Measurements from ENCODE around the gene PTPRQ.
A peak's percentile ranks its signal among the peaks of the same experiment; 100 is the strongest.
"Not testable (repeated sequence)": the region's sequence is repeated elsewhere in the genome, so short reads cannot be mapped to it uniquely, and the experiment has no call there.

Gene PTPRQ

DNA sequence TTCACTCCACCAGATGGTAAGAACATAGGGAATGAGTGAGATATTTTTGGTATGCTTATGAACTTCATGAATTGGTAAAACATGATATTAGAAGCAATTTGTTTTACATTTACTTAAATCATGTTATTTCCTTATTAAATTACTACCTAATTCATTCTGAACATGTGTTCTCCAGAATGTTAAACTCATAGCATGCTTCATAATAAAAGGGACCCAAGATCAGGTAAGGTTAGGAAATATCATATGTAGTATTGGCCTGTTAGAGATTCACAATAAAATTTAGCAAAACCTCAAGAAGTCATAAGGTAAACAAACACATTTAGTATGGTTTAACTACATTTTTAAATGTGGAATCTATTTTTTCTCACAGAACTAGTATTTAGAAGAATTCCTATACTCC, 28.2 kb downstream of the PTPRQ start:
- no peak for DNase-seq

DNA sequence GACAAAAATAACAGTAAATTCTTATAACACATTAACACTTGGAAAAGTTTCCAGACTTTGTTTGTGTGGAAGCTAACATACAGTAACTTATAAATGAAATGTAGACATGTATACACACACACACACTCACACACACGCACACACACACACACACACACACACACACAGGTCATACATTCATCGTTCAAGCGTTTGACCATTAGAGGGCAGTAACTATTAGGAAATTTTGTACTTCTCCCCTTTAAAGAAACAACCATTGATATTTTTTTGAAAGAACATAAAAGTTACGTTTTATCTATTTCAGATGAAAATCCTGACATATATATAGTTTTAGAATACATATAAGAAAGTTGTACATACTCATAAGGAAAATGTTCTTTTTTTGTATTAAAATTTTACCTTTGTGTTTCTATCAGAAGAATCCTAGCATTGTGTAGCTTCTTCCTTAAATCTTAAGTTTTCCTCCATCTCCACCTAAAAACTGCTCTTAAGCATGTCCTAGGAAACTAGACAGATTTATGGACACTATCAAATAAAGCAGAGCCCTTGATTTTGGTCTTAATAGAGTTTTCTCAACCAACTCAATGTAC, 29.0 kb downstream of the PTPRQ start:
- DNase-seq = peak; percentile 4

DNA sequence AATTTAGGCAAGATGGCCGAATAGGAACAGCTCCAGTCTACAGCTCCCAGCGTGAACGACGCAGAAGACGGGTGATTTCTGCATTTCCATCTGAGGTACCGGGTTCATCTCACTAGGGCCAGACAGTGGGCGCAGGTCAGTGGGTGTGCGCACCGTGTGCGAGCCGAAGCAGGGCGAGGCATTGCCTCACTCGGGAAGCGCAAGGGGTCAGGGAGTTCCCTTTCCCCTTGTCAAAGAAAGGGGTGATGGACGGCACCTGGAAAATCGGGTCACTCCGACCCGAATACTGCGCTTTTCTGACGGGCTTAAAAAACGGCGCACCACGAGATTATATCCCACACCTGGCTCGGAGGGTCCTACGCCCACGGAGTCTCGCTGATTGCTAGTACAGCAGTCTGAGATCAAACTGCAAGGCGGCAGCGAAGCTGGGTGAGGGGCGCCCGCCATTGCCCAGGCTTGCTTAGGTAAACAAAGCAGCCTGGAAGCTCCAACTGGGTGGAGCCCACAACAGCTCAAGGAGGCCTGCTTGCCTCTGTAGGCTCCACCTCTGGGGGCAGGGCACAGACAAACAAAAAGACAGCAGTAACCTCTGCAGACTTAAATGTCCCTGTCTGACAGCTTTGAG, 33.6 kb downstream of the PTPRQ start:
- not testable (repeated sequence) for DNase-seq

DNA sequence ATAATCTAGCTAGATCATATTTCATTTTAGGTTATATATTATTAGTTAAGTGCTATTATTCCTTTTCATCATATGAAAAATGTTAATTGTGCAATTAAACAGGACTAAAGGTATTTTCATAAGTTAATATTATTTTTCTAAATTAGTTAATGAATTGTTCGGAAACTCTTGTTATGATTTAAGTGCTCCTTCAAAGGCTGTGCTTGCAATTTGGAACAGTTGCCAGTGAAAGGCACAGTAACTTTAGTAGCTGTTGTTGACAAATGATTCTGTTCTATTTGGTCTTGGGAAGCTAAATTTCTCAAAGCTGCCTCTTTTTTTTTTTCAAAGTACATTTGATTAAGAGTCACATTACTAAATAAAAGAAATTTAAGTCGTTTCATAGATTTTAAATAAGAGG, 40.7 kb downstream of the PTPRQ start:
- DNase-seq = no peak

GRCh38 chr12:80485222-80485987, 41.4 kb downstream of the PTPRQ start:
- DNase-seq = no peak

DNA sequence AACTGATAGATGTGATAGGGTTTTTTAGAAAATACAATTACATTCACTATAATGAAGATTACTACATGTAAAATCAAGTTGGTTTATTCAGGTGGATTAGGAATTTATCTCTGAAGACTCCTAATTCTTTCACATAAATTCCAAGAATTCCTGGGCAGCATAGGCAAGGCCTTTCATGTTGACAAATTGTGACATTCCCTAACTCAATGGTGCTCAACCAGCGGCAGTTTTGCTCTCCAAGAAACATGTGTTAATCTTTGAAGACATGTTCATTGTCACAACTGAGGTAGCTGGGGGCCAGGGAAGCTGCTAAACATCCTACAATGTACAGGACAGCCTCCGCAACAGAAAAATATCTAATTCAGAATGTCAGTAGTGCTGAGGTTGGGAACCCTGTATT, 46.3 kb downstream of the PTPRQ start:
- no peak for DNase-seq

- DNase-seq = no peak
Observed at GRCh38 chr12:80491166-80491565, 47.1 kb downstream of the PTPRQ start.

- no peak for DNase-seq
Observed at GRCh38 chr12:80493466-80493865, 49.4 kb downstream of the PTPRQ start.

GRCh38 chr12:80494836-80495235, 50.8 kb downstream of the PTPRQ start:
- no peak for DNase-seq

DNA sequence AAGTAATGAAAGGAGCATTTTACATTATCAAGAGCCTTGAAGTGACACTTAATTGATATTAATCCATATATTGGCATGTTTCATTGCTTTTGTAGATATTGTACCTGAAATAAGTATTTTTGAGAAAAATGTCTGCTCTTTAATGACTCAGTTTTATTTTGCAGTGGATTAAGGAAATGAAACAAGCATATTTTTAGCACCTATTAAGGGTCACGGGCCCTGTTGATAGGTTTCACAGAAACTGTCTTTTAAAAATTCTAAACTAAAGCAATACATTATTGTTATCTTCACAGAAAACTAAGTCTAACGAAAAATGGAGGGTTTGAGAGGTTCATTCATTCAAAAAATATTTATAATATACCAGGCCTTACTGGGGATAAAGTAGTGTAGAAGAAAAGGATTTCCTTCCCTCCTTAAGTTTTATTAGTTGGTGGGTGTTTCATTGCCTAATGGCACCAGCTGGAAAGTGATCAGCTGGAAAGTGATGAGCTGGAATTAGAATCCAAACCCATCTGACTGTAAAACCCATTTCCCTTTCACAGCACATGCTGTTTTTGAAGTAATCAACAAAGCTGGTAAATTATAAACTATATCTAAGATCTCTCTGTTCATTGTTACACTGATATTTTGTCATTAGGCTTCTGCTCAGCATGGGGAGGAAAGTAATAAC, 54.2 kb downstream of the PTPRQ start:
- no peak for DNase-seq

DNA sequence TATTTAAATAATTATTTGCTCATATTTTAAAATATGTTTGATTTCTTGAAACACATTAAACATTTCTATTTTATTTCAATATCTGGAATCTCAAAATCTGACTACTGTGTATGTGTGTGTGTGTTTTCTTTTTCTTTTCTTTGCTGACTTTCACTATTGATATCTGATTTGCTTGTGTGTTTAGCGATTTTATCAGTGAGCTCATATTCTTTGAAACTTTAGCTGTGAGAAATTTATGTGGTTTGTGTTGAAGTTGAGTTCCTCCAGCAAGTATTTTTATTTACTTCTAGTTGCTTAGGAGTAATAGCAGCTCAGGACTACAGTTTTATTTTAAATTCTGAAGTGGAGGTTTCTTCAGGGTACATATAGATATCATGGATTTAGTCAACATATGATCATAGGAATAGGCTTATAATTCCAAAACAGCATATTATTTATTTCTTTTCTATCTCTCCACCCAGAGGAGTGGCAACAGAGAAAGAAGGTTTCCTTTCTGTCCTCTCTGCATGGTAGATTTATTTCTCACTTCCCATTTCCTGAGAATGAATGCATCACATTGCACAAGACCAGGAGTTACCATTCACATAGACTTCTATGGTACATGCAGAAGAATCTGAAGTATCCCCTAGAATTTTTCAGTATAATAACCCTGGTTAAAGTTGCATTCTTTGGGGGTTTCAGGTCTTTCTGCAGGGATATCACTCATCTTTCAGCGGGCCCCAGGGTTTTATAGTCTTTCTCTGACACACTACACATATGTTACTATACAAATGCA, 60.5 kb downstream of the PTPRQ start:
- DNase-seq = no peak

- no peak for DNase-seq
Observed at GRCh38 chr12:80509781-80510556, 65.9 kb downstream of the PTPRQ start.

DNA sequence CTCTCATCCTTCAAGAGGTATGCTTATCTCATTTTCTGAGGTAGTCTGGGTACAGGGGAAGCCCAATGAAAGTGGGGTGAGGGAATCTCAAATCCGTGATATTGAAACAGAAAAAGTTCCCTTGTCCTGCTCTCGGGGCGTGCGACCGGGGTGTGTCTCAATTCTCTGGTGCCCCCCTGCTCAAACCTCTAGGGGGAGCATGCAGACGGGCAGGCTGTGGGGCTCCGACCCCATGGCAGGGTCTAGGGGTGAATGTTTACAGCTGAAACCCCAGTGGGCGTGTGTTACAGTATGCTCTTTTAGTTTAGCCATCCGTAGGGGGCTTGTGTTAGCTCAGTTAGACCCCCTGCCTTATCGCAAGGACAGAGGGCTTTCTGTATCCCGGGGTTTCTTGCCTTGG, 68.7 kb downstream of the PTPRQ start:
- no peak for DNase-seq

DNA sequence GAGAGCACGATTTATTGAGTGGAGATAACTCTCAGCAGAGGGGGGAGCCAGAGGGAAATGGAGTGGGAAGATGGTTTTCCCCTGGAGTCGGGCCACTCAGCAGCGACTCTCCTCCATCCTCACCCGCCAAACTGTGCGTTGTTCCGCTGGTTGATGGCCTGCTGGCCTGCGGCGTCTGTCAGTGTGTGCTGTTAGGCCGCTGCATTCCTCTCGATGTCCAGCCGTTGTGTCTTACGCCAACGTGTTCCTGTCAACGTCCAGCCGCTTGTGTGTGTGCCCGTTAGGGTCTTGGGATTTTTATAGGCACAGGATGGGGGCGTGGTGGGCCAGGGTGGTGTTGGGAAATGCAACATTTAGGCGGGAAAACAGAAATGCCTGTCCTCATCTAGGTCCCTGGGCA, 69.2 kb downstream of the PTPRQ start:
- DNase-seq = no peak

DNA sequence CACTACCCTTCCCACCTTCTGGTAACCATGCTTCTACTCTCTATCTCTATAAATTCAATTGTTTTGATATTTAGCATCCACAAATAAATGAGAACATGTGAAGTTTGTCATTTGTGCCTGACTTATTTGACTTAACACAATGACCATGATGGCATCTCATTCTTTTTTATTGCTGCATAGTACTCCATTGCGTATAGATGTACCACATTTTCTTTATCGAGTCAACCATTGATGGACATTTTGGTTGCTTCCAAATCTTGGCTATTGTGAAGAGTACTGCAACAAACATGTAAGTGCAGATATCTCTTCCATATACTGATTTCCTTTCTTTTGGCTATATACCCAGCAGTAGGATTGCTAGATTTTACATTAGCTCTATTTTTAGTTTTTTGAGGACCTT, 73.6 kb downstream of the PTPRQ start:
- no peak for DNase-seq

GRCh38 chr12:80531646-80532045, 87.6 kb downstream of the PTPRQ start:
- DNase-seq = no peak

- DNase-seq = no peak
Observed at GRCh38 chr12:80539029-80539428, 95.0 kb downstream of the PTPRQ start.

DNA sequence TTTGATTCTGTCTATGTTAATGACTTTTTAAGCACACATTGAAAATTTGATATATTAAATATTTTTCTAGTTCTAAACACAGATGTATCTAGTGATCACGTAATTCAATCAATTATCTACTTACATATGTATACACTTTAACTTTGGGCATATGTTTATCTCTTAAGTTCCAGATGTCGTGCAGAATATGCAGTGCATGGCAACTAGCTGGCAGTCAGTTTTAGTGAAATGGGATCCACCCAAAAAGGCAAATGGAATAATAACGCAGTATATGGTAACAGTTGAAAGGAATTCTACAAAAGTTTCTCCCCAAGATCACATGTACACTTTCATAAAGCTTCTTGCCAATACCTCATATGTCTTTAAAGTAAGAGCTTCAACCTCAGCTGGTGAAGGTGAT, 105.3 kb downstream of the PTPRQ start:
- DNase-seq = no peak

- no peak for DNase-seq
Observed at GRCh38 chr12:80551897-80552296, 107.9 kb downstream of the PTPRQ start.

- DNase-seq = no peak
Observed at GRCh38 chr12:80553316-80553715, 109.3 kb downstream of the PTPRQ start.

- DNase-seq = no peak
Observed at GRCh38 chr12:80556566-80556965, 112.5 kb downstream of the PTPRQ start.

GRCh38 chr12:80559766-80560165, 115.7 kb downstream of the PTPRQ start:
- DNase-seq = no peak

Data from NCI-H2029 (cell line).